ENCODE measurements around the gene PAH. TPM values are rescaled to one million over a fixed set of nuclear protein-coding genes. Genes with fewer than 3 reads are reported as not detected.

Gene PAH
- polyA plus RNA-seq, 4 donors: 44.5 to 111 (median 66.4) TPM

GRCh38 chr12:102950950-102951619, 34.0 kb upstream of the PAH start:
- no peak for DNase-seq (ENCODE audit: low read depth in 4 of 4, low spot score in 3 of 4)

GRCh38 chr12:102950107-102950949, 33.3 kb upstream of the PAH start:
- no peak for DNase-seq (ENCODE audit: low read depth in 4 of 4, low spot score in 3 of 4)

GRCh38 chr12:102948941-102949352, 31.9 kb upstream of the PAH start:
- DNase-seq (ENCODE audit: low read depth in 4 of 4, low spot score in 3 of 4): no peak

GRCh38 chr12:102946042-102946441, 29.0 kb upstream of the PAH start:
- DNase-seq (ENCODE audit: low read depth in 4 of 4, low spot score in 3 of 4): no peak

GRCh38 chr12:102939670-102940222, 22.7 kb upstream of the PAH start:
- DNase-seq (ENCODE audit: low read depth in 4 of 4, low spot score in 3 of 4): no peak

- DNase-seq (ENCODE audit: low read depth in 4 of 4, low spot score in 3 of 4): no peak
These were observed 22.0 kb upstream of the PAH start for GRCh38 chr12:102939059-102939458.

GRCh38 chr12:102933168-102933567, 16.1 kb upstream of the PAH start:
- DNase-seq (ENCODE audit: low read depth in 4 of 4, low spot score in 3 of 4): no peak

- no peak for DNase-seq (ENCODE audit: low read depth in 4 of 4, low spot score in 3 of 4)
These were observed 10.2 kb upstream of the PAH start for GRCh38 chr12:102927220-102927619.

GRCh38 chr12:102921240-102921639, 4.2 kb upstream of the PAH start:
- DNase-seq (ENCODE audit: low read depth in 4 of 4, low spot score in 3 of 4): no peak

GRCh38 chr12:102920271-102920670, 3.2 kb upstream of the PAH start:
- DNase-seq (ENCODE audit: low read depth in 4 of 4, low spot score in 3 of 4): no peak

GRCh38 chr12:102918840-102919239, 1.8 kb upstream of the PAH start:
- no peak for DNase-seq (ENCODE audit: low read depth in 4 of 4, low spot score in 3 of 4)

GRCh38 chr12:102916252-102917025, 605 bp downstream of the PAH start:
- DNase-seq (ENCODE audit: low read depth in 4 of 4, low spot score in 3 of 4): no peak

GRCh38 chr12:102913453-102914226, 3.4 kb downstream of the PAH start:
- no peak for DNase-seq (ENCODE audit: low read depth in 4 of 4, low spot score in 3 of 4)

GRCh38 chr12:102912258-102912657, 4.8 kb downstream of the PAH start:
- no peak for DNase-seq (ENCODE audit: low read depth in 4 of 4, low spot score in 3 of 4)

GRCh38 chr12:102911320-102911719, 5.7 kb downstream of the PAH start:
- DNase-seq (ENCODE audit: low read depth in 4 of 4, low spot score in 3 of 4): no peak

GRCh38 chr12:102910792-102911191, 6.3 kb downstream of the PAH start:
- no peak for DNase-seq (ENCODE audit: low read depth in 4 of 4, low spot score in 3 of 4)

GRCh38 chr12:102910137-102910536, 6.9 kb downstream of the PAH start:
- DNase-seq (ENCODE audit: low read depth in 4 of 4, low spot score in 3 of 4): no peak

GRCh38 chr12:102907918-102908317, 9.1 kb downstream of the PAH start:
- no peak for DNase-seq (ENCODE audit: low read depth in 4 of 4, low spot score in 3 of 4)

GRCh38 chr12:102905229-102905628, 11.8 kb downstream of the PAH start:
- DNase-seq (ENCODE audit: low read depth in 4 of 4, low spot score in 3 of 4): no peak

GRCh38 chr12:102903337-102904007, 13.6 kb downstream of the PAH start:
- DNase-seq (ENCODE audit: low read depth in 4 of 4, low spot score in 3 of 4): no peak
